ENCODE measurements around the gene RNF144B.

RNF144B gene

DNA sequence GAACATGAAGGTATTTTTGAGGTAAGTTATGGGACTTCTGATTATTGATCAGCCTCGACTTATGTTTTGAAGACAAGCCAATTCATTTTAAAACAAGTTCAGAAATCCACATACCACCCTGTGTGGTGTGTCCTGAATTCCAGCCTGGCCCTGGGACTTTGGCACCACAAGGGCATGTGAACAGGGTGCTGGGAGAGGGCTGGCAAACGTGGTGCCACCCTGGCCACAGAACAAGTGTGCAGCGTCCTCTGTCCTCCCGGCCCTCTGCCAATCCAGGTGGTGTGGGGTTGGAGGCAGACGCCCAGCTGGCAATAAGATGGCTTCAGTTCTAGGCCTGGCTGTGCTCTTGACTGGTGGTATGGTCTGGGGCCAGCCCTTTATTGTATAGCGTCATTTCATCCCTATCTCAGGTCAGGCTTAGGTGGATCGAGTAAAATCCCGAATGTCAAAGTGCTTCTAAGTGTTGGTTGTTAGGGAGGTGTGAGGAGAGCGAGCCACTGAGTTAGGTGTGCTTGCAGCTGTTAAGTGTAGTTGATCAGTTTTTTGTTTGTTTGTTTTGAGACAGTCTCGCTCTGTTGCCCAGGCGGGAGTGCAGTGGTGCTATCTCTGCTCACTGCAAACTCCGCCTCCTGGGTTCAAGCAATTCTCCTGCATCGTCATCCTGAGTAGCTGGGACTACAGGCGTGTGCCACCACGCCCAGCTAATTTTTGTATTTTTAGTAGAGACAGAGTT lies 84.2 kb downstream of the RNF144B start:
- no peak for DNase-seq (ENCODE audit: extremely low spot score, insufficient read length, low read depth)
- FAIRE-seq, result no peak

DNA sequence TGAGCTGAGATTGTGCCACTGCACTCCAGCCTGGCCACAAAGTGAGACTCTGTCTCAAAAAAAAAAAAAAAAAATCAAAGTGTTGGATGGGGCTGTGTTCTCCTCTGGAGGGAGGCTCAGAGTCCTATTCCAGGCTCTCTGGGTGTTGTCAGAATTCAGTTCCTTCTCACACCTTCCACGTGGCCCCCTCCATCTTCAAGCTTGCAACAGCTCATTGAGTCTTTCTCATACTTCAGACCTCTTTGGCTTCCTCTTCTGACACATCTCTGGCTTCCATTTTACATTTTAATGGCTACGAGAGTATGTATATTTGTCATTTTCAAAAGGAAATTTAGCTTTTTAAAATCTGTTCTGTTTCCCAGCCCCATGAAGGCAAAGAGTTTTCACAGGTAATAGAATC lies 85.8 kb downstream of the RNF144B start:
- FAIRE-seq (no peak), DNase-seq (ENCODE audit: extremely low spot score, insufficient read length, low read depth) (no peak)

DNA sequence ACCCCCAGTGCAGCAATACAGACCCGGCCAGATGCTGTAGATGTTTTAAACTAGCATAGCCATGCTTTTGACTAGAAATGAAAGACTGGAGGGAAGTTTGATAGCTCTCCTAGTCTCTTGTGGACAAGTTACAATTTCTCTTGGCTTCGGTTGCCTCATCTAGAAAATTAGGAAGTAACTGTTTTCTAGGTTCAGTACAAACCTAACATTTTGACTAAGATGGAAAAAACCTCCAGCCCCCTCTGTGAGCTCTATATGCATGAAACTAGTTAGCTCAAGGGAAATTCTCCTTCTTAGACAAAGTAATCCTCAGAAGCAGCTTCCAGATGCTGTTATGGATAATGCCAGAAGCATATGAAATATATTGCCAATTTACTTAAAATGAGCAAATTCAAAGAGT lies 86.6 kb downstream of the RNF144B start:
- DNase-seq (ENCODE audit: extremely low spot score, insufficient read length, low read depth) (no peak), FAIRE-seq (no peak)

DNA sequence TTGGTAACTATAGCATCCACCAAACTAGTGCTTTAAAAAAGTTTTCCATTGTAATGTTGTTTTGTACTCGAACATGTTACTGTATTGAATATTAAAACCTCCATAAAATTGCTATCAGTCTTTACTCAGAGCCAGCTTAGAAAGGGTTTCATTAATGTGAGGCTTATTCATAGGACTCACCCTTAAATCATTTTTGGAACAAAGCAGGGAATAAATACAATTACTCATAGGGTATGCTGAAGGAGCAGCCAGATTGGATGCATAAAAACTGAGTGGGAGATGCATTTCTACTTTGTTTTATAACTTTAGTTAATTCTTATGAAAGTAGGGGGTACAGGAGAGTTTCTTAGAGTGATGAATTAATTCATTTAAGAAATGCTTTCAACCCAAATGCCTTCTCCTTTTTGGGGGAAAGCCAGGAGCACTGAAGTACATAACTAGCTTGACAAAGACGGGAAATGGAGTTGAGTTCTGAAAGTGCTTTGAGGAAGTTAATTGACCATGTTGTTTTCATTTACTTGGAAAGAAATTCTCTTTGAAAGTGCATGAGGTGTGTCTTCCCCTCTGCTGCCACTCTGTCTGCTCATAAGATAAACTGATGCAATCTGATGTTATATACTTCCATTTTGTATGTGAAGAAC lies 90.3 kb downstream of the RNF144B start:
- FAIRE-seq (no peak), DNase-seq (ENCODE audit: extremely low spot score, insufficient read length, low read depth) (no peak)

DNA sequence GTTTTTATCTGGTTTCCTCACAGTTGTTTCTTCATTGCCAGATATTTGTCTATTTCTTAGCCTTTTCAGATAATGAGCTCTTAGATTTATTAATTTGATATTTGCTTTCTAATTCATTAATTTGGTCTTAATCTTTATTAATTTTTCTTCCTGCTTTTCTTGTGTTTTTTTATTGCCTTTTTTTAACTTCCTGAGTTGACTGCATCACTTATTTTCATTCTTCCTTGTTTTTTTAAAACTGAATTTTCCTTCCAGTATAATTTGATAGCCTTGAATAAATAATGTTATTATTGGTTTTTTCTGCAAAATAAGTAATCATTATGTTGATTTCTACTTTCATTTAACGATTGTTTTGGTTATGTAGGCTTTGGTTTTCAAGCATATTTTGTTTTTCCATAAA lies 91.5 kb downstream of the RNF144B start:
- FAIRE-seq (no peak), DNase-seq (ENCODE audit: extremely low spot score, insufficient read length, low read depth) (no peak)

DNA sequence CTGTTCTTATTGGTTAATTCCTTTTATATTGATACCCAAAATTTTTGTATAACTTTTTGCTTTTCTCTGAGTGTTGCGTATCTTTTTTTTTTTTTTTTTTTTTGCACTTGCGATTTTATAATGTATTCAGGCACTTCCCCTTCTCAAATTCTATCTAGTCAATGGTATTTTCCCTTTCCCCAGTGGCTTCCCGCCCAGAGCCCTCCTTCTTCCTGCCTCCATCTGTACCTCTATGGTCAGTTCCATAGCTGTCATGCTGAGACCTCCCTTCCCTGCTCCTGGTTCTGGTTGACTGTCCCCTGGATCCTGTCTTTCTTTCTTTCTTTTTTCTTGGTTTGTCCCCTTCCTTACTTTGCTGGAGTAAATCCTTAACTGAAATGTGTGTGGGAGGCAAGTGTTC lies 94.7 kb downstream of the RNF144B start:
- DNase-seq (ENCODE audit: extremely low spot score, insufficient read length, low read depth), result no peak
- FAIRE-seq, result no peak

DNA sequence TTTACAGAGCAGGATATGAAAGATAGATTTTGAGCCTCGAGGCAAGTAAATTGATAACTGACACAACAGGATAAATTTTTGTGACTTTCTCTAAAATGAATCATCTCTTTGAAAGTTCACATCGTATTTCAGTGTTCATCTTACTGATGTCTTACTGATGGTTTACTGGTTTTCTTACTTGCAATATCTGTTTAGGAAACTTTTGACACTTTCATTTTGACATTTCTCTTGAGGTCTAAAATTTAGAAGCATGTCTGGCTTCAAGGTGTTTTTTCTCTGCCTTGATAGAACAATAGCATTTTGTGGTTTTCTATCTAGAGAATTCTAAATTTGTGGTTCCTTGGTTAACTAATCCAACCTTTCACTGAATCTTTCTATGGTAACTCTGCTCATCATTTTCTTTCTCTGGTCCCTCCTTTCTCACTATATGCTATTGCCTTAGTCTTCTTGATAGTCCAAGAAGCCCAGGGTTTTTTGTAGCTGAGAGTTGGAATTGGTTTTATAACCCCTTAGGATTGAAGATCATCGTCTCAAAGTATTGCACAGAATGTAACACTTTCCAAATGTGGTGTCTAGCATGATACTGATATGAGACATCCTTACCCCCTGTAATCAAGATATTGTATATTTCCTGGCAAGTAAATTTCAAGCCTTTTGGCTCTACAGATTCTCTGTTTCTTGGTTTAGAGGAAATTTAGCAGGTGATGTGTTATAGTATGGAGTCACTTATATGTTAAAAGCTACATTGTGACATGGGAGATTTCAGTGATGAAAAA lies 98.7 kb downstream of the RNF144B start:
- DNase-seq (ENCODE audit: extremely low spot score, insufficient read length, low read depth) (no peak), FAIRE-seq (peak; percentile 12)

DNA sequence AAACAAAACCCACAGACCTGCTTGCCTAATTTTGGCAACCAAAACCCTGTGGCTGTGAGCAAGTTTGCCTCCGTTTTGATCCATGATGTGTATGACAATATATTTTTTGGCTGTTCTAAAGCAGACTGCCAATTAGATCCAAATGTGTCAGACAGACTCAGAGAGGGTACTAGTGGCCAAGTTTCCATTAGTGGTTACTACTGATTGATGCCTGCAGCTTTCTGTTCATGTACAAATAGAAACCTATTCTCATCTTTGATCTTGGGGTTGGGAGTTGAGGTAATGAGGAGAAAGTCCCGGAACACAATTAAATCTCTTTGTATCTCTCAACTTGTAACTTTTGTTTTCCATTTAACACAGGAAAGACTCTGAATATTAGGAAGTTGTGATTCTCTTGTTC lies 100.9 kb downstream of the RNF144B start:
- FAIRE-seq (no peak), DNase-seq (ENCODE audit: extremely low spot score, insufficient read length, low read depth) (no peak)

DNA sequence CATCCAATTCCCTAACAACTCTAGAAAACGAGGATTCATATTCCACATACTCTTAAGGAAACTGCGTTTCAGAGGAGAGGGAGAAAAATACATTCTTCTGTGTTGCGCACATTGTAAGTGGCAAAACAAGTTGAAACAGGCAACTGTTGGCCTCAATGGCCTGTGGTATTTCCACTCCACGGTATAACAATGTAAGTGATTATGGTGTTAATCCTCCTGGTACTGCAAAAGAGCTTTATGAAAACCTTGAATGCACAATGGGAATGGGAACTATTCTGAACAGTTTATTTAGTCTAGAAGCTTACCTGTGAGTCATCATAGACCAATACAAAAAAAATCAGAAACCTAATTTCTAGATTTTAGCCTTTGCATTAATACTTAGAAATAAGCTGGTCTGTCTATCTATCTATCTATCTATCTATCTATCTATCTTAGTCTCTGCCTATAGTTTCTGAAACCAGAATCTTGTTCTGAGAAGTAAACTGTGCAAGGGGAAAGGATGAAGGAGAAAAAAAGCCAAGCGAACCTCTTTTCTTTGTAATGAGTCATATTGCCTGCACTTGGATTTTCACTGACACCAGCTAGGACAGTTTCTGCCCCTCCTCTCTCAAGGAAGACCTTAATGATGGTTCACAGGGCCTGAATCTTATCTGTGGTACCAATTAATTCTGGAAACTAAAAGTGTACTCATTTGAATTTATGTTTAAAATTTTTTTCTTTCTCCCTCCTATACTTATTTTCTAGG lies 101.5 kb downstream of the RNF144B start:
- no peak for FAIRE-seq
- no peak for DNase-seq (ENCODE audit: extremely low spot score, insufficient read length, low read depth)

DNA sequence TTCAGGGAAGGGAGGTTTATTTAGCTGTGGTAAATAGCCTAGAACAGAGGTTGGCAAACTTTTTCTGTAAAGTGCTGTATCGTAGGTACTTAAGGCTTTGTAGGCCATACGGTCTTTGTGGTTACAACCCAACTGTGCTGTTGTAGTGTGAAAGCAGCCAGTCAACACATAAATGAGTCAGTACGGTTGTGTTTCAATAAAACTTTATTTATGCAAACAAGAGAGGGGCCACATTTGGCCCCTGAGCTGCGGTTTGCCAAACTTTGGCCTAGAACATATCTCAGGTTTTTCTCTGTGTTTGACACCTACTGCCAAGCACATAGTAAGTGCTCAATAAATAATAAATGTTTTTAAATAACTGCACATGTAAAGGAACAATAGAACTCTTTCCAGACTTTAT lies 102.2 kb downstream of the RNF144B start:
- FAIRE-seq (no peak), DNase-seq (ENCODE audit: extremely low spot score, insufficient read length, low read depth) (no peak)

DNA sequence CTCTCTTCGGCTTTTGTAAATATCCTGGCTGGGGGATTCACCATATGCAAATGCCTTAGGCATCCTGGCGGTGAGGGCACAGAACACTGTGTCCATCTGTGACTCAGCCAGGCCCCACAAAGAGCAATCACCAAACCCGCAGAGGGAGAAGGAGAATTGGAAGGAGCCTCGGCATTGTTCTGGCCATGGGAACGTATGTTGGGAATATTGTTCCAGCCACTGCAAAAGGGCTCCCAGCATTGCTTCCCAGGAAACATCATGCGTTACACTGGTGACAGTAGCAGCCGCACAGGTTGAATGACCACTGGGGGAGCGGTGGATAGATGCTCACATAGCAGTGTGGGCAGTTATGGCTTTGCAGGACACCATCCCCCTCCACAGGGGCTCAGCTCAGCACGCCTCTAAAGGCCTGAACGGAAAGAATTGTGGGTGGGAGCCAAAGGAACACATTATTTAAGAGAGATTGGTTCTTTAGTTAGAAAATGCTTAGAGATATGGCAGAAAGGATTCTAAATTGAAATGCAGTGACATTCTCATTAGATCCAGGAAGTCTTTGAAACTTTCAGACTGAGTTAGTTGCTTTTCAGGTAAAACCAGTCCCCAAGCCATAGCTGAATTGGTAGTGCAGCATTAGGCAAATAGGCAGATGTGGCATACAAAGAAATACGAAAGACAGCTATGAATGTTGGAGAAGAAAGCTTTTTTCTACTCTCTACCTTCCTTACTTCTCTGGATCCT lies 104.3 kb downstream of the RNF144B start:
- no peak for FAIRE-seq

DNA sequence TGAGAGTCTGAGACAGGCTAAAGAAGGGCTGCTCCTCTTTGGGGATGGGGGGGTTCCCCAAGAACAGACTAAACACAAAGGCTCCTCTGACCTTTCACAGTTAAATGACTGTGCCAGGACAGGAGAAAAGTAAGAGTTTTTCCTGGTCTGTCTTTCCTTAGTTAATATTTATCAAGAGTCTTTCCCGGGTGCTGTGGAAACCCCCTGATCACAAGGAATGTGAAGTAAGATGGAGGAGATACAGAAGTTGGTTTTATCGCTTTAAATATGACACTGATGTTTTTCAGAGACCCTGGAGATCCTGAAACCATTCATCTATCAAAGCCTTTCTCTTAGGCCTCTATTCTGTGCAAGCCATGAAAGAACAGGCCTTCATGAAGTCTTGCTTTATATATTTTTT lies 105.8 kb downstream of the RNF144B start:
- DNase-seq (ENCODE audit: extremely low spot score, insufficient read length, low read depth) (no peak), FAIRE-seq (no peak)

More for the DNA sequence above, 104.3 kb downstream of the RNF144B start:
- DNase-seq (ENCODE audit: extremely low spot score, insufficient read length, low read depth), result no peak

DNA sequence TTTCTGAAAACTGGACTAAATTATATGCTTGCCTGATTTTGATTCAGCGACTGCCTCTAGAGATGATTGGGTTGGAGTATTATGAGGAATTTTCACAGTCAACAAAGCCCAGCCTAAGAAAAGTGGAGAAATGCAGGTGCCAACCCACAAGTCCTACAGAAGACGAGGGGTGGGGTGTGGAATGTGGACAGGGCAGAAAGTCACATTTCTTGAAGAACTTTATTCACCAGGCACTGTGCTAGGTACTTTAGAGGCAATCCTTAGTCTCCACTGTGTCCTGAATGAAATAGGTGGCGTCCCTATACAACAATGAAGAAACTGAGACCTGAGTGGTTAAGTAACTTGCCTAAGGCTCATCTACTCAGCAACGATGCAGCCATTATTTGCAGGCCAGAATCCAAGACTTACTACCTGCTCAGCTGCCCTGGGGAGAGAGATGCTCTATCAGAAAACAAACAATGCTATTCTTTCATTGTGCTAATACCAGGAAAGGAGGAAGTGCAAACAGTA lies 106.3 kb downstream of the RNF144B start:
- DNase-seq (ENCODE audit: extremely low spot score, insufficient read length, low read depth), result no peak
- FAIRE-seq, result no peak

DNA sequence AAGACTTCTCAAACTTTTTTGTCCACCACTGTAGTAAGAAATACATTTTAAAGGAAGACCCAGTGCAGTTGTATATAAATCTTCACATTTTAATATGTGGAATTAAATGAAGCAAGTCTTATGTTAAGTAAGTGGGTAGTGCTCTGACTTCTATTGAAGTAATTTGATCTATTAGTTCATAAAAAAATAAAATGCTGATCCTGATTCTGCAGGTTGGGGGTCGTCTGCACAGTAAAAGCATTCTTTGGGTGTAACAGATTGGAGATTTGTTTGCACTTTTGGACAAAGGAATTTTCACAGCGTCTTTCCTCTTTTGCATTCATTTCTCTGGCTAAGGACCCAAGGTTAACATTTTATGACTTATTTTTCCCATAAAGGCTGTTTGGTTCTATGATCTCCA lies 106.8 kb downstream of the RNF144B start:
- FAIRE-seq (no peak), DNase-seq (ENCODE audit: extremely low spot score, insufficient read length, low read depth) (no peak)

DNA sequence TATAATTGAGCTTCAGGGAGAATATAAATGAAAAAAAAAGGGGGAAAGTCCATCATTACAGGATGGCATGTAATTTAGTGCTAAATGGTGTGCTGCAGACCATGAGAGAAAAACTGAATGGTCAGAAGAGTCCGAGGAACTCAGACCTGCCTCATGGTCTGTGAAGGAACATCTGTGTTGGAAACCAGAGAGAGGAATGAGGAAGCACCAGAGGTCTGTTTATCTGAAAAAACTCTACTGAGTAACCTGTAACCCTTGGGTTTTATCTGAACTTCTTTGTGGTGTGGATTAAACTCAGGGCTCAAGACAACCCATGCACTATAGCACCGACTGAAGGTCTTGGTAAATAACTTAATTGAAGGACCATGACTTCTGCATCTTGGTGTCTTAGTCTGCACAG lies 108.1 kb downstream of the RNF144B start:
- DNase-seq (ENCODE audit: extremely low spot score, insufficient read length, low read depth), result no peak
- no peak for FAIRE-seq

DNA sequence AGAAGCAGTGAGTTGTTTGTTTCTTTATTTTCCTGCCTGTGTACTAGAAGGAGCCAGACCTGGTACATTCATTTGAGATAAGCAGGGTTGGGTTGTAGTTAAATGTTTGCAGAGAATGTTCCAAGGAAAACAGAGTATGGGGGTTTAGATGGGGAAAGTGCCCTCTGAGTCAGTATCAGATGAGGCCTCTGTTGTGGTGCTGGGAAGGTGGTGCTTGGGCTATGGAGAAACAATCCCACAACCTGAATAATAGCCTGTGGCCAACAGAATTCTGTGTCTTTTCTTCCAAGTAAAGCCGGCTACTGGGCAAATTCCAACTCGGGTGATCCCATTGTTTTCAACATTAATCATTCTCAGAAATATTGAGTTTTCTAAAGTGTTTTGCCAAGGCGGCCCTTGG lies 109.3 kb downstream of the RNF144B start:
- DNase-seq (ENCODE audit: extremely low spot score, insufficient read length, low read depth) (no peak), FAIRE-seq (no peak)

DNA sequence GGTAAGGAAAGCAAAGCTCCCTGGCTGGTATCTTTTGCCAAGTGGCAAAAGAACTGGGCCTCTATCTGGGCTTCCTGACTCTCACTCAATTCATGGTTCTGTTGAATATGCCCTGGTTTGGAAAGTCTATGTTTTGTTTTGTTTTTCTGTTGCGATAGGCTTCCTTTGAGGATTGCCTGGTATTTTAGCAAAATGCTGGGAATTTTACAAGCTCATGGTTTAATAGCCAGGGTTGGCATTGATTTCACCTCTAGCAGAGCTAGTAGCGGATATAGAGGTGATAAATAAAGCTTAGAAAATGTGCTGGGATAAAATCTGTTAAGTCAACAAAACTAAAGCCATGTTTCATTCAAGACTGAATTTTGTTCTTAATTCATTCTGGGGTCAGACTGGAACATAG lies 109.9 kb downstream of the RNF144B start:
- no peak for FAIRE-seq
- DNase-seq (ENCODE audit: extremely low spot score, insufficient read length, low read depth), result no peak

DNA sequence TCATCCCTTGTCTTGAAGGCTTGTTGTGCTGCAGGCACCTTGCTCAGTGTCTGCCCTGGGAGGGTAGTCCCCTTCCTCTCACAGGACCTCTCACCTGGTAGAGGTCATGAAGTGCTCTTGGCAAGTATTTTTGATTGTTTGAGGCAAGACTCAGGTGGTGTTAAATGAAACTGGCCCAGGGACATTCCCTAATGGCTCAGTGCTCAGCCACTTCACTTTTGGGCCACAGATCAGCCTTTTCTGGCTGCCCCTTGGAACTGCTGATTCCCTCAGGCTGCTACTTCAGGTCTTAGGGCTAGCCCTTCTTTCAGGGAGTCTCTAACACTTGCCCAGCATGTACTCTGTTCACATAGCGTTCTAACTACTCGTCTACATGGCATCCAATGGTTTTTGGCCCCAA lies 111.3 kb downstream of the RNF144B start:
- DNase-seq (ENCODE audit: extremely low spot score, insufficient read length, low read depth) (no peak), FAIRE-seq (no peak)

DNA sequence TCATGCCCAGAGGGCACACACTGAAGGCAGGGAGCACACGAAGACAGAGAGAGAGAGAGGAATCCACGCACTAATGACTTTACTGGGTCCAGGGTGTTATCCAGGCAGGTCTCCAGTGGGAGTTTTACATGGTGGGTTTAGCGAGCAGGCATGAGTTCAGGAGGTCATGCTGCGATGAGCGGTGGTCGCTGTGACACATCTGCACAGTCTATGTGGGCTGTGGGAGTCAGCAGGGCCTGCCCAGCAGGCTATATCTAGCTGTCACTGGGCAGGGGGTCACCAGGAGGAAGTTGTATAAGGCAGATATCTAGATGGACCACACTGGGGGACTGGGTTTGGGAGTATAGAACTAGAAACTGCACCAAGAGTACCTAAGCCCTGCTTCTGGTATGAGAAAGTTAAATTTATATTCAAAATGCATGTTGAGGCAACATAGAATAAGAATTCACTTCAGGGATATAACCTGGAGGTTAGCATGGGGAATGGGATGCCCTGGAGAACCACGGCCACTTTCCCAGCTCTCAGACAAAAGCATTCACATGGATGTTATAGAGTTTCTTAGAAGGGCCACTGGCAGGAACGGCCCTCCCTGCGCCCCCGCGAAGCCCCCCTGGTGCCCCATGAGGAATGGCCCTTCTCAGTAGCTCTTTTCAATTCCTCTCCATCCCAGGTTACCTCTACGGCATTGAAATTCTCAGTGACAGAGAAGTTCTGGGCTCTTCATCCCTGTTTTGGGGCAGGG lies 113.9 kb downstream of the RNF144B start:
- FAIRE-seq (no peak), DNase-seq (ENCODE audit: extremely low spot score, insufficient read length, low read depth) (no peak)

Measured in GM18507 (cell line).